GM18951 (cell line): ENCODE measurements around the gene DUSP2.

Experiments used
- POLR2A ChIP-seq: IDR thresholded peaks from 4 replicates; pipeline ENCODE4 v1.6.1; 2011; ENCODE audit warnings: mild to moderate bottlenecking; ENCODE audit not compliant: insufficient read length, insufficient read depth; ENCODE audit errors: extremely low read depth
- in situ Hi-C: fragments of 300-500 bp; cut with MboI; formaldehyde crosslinking; loops from one replicate; pipeline ENCODE4 v1.12.0; 2022; ENCODE audit warnings: low sequenced_read_pairs, mixed read lengths, inconsistent platforms; ENCODE audit not compliant: unreplicated experiment

DUSP2 gene

GRCh38 chr2:96157649-96158553 lies 12.7 kb upstream of the DUSP2 start:
- peak; percentile 51 for TF ChIP-seq POLR2A
- in situ Hi-C loops: no loop called here

GRCh38 chr2:96156926-96157648 lies 11.8 kb upstream of the DUSP2 start:
- in situ Hi-C loops: no loop called here
- TF ChIP-seq POLR2A: peak; percentile 44

- in situ Hi-C loops: no loop called here
- TF ChIP-seq POLR2A: no peak
Observed at GRCh38 chr2:96156011-96156820, 11.0 kb upstream of the DUSP2 start.

GRCh38 chr2:96154506-96155380 lies 9.5 kb upstream of the DUSP2 start:
- in situ Hi-C loops: no loop called here
- no peak for TF ChIP-seq POLR2A

GRCh38 chr2:96153991-96154431 lies 8.8 kb upstream of the DUSP2 start:
- no peak for TF ChIP-seq POLR2A

GRCh38 chr2:96153291-96153713 lies 8.1 kb upstream of the DUSP2 start:
- TF ChIP-seq POLR2A: no peak
- in situ Hi-C loops: no loop called here

More at GRCh38 chr2:96153991-96154431, 8.8 kb upstream of the DUSP2 start:
- in situ Hi-C loops: no loop called here

GRCh38 chr2:96152304-96153161 lies 7.3 kb upstream of the DUSP2 start:
- in situ Hi-C loops: no loop called here
- TF ChIP-seq POLR2A: no peak

GRCh38 chr2:96151595-96152303 lies 6.5 kb upstream of the DUSP2 start:
- no peak for TF ChIP-seq POLR2A
- in situ Hi-C loops: no loop called here

- no peak for TF ChIP-seq POLR2A
- in situ Hi-C loops: no loop called here
Observed at GRCh38 chr2:96150791-96151594, 5.8 kb upstream of the DUSP2 start.

GRCh38 chr2:96150007-96150640 lies 4.9 kb upstream of the DUSP2 start:
- in situ Hi-C loops: no loop called here
- no peak for TF ChIP-seq POLR2A
